ENCODE data around the gene TIAM1.

The TIAM1 gene

DNA sequence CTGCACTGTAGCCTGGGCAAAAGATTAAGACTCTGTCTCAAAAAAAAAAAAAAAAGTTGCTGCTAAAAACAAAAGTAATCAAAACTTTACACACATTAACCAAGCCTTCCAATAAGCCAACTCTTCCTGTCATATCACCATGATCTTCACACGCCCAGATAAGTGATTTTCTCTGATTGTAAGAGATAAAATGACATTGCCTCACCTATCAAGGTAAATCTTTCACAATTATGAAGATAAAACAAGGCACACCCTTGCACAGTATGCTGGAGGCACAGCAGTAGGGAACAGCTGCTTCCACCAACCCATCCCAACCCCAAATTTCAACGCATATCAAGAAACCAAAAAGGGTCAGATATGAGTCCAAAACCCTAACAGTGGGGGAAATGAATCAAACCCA is 8.8 kb upstream of the TIAM1 start:
- no peak for DNase-seq (ENCODE audit: low read depth)

DNA sequence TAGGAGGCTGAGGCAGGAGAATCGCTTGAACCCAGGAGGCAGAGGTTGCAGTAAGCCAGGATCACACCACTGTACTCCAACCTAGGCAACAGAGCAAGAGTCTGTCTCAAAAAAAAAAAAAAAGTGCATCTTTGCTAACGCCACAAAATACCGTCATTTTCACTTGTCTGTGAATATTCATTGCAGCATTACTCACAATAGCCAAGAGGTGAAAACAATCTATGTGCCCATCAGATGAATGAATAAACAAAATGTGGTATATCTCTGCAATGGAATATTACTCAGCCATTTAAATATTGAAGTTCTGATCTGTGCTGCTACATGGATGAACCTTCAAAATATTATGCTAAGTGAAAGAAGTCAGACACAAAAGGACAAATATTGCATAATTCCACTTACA is 7.9 kb upstream of the TIAM1 start:
- DNase-seq (ENCODE audit: low read depth): no peak

GRCh38 chr21:31351438-31351837 is 7.4 kb upstream of the TIAM1 start:
- peak; percentile 26 for DNase-seq (ENCODE audit: low read depth)

DNA sequence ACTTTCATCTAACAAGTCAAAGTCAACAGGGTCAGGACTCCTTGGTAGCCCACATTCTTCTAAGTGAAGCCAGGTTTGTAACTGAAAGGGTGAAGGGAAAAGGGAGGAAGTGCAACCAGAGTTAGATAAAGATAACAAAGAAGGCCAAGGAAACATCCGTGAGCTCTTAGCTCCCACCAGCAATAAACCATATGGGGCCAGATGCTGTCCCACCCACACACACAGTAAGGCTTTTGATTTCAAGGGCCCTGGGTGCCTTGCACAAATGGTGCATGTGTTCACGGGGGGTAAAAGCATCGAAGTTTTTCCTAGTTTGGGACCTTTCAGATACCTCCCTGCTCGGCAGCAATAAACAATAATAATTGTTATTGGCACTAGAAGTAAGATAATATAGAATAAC is 5.1 kb upstream of the TIAM1 start:
- no peak for DNase-seq (ENCODE audit: low read depth)

DNA sequence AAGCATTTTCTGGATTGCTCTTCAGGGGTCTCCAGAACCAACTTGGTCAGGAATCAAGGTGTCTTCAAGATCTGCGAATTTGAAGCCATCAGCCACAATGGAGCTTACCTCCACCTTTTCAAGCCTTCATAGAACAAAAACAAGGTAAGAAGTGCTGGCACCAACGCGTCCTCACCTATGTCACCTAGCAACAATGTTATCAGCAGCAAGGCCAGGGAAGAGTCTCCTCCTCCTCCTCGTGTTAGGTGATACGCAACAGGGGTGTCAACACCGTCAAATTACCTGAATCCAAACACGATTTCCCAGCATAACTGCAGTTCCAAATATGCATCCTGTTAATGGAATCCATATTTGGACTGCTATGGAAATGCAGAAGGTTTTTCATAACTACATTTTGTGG is 4.1 kb upstream of the TIAM1 start:
- no peak for DNase-seq (ENCODE audit: low read depth)

DNA sequence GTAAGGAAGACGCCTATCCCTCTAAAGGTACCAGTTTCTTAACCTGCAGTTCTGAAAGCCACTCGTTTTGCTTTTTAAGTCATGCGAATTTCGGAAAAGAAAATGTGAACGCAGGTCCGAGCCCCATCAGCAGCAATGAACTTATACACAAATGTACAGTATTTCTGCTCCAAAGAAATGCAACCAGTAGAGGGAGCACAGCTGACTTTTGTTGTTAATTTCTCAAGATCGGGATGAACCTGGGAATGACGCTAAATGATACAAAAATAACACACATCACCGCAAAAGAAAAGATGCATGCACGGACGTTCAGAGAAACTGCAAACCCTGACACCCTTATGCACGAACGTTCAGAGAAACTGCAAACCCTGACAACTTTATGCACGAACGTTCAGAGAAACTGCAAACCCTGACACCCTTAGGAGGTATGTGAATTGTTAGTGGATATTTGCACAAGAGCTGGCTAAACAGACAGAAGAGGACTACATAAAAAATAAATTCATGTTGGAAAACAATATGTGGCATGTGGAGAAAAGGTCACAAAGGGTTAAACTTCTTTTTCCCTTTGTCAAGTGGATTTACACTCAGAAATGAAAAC is 3.5 kb upstream of the TIAM1 start:
- peak; percentile 22 for DNase-seq (ENCODE audit: low read depth)

DNA sequence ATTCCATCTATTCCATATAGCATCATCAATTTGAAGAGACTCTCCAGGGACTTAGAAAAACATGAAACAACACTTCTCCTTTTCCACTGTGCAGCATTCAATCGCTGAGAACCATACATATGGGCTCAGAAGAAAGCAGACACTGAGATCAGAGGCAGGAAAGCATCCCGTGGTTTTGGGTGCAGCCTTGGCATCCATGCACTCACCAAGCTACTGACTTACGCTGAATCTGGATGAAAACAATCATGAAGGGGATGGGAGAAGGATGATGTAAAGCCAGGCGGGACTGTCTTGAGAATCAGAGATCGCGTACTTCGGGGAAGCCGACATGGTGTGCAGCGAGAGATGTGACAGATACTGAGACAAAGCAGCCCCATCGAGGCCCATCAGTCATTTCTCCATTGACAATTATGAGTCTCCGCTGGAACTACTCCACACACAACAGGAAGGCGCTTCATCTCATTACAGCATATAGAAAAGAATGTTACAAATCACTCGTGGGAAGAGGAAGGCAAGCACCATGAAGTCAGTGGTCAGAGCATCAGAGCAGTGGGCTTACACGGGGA is 2.3 kb upstream of the TIAM1 start:
- DNase-seq (ENCODE audit: low read depth): no peak

DNA sequence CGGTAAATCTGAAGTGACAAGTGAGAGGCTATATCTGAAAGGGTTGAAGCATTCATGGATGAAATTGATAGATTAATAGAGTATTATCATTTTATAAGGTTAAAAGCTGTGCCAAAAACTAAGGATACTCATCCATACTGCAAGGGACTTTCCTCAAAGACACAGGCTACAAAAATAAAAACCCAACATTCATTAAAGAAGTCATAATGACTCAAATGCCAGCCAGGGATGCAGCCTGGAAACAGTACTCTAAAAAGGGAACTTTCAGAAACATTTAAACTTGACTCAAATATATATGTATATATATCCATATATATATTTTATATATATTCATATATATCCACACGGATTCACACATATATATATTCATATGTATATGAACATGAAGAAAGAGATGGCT is 1.1 kb upstream of the TIAM1 start:
- no peak for DNase-seq (ENCODE audit: low read depth)

- no peak for DNase-seq (ENCODE audit: low read depth)
Observed at GRCh38 chr21:31343030-31343510, 991 bp downstream of the TIAM1 start.

- no peak for DNase-seq (ENCODE audit: low read depth)
Observed at GRCh38 chr21:31342348-31342747, 1.7 kb downstream of the TIAM1 start.

- no peak for DNase-seq (ENCODE audit: low read depth)
Observed at GRCh38 chr21:31340942-31341487, 3.0 kb downstream of the TIAM1 start.

GRCh38 chr21:31340514-31340913 is 3.5 kb downstream of the TIAM1 start:
- DNase-seq (ENCODE audit: low read depth): no peak

- no peak for DNase-seq (ENCODE audit: low read depth)
Observed at GRCh38 chr21:31339721-31340120, 4.3 kb downstream of the TIAM1 start.

GRCh38 chr21:31338908-31339368 is 5.1 kb downstream of the TIAM1 start:
- DNase-seq (ENCODE audit: low read depth): no peak

- DNase-seq (ENCODE audit: low read depth): no peak
Observed at GRCh38 chr21:31337996-31338907, 5.8 kb downstream of the TIAM1 start.

GRCh38 chr21:31337086-31337485 is 7.0 kb downstream of the TIAM1 start:
- no peak for DNase-seq (ENCODE audit: low read depth)

GRCh38 chr21:31336739-31337040 is 7.4 kb downstream of the TIAM1 start:
- DNase-seq (ENCODE audit: low read depth): no peak

DNA sequence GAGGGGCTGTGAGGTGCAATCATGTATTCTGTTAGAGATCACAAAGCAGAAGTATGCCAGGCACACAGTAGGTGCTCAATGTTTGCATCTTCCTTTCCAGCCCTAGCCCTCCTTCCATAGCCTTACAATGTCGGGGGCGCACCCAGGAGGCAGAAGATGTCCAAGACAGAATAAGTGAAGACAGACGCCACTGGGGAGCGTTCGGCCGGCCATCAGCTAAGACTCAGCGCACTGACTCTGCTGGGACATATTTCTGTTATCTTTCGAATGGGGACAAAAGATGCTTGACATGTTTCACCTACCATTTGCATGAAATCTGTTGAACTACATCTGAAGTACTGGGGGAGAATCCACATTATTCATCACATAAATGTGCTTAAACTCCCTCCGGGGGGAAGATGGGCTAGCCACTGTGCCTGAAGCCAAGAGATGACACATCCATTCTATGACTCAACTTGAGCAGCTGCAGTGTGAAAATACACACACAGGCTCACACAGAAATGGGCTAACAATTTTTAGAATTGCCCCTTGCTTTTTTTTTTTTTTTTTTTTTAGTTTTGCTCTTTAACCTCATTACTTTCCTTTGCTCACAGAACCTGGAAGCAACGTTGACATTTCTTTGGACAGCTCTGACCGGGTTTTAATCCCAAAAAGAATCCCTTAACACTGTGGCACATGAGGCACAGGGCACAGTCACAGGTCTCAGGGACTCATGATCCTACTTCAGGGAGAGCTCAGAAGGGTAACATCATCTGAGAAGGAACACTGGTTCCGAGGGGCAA is 7.9 kb downstream of the TIAM1 start:
- DNase-seq (ENCODE audit: low read depth): peak; percentile 83

- no peak for DNase-seq (ENCODE audit: low read depth)
Observed at GRCh38 chr21:31334648-31335121, 9.4 kb downstream of the TIAM1 start.

DNA sequence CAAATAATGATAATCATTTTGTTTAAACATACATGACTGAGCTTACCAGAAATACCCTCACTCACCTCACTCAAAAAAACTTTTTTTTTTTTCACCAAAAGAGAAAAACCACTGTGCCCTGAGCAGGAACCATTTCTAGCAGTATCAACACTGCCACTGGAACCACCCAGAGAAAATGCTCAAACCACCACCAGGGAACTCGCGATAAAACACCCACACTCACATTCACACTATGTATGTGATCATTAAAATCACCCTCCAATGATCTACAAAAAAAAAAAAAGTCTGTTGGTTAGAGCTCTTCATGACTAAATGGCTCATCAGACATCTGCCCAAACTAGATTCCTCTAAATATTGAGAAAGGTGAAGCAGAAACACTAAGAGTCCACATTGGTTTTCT is 11.5 kb downstream of the TIAM1 start:
- DNase-seq (ENCODE audit: low read depth): no peak

DNA sequence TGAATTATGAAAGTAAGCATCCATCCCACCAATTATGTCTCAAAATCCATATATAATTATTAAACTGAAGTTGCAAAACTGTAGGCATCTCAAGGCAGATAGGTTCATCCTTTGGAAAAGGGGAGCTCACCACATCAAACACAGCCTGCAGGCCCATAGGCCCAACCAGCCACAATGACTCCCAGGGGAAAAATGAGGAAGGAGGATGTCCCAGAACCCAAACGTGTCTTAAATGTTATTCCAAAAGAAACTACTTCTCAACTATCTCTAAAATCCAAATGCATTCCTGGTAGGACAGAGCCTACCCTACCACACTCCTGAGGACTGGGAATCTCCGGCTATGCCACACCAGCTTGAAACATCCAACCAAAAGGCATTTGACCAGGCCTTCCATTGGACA is 12.8 kb downstream of the TIAM1 start:
- no peak for DNase-seq (ENCODE audit: low read depth)

- no peak for DNase-seq (ENCODE audit: low read depth)
Observed at GRCh38 chr21:31330144-31330483, 13.9 kb downstream of the TIAM1 start.

All from fibroblast of the conjunctiva (primary cell).